HG03095 (cell line): ENCODE results near the gene C2orf92.

Experiments
- ATAC-seq: cut with Tn5 transposase; IDR thresholded peaks from one replicate; pipeline ENCODE4 v1.9.1; 2021; ENCODE audit warnings: moderate library complexity; ENCODE audit not compliant: unreplicated experiment

Gene C2orf92

DNA sequence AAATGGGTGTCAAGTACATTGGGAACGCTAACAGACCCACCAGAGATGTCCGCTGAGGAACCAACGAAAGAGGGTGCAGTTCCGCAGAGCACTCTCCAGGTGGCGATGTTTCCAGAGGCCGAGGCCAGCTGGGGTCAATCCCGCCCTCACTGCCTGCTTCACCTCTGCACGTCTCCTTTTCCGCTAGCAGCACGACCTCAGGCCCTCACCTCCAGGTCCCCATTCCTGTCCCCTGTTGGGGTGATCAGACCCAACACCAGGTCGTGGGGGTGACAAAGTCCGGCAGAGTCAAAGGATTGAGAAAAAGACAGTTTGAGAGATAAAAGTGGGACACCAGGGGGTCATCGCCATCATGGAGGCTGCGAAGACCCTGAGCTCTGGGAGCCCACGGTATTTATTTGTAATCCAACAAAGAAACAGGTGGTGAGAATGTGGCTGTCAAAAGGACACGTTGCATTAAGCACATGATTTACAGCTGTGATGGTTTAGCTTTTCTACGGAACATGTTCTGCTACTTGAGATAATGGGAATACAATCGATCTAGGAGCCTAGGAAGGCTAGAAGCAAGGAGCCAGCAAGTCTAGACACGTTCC, 71.2 kb downstream of the C2orf92 start:
- no peak for ATAC-seq

DNA sequence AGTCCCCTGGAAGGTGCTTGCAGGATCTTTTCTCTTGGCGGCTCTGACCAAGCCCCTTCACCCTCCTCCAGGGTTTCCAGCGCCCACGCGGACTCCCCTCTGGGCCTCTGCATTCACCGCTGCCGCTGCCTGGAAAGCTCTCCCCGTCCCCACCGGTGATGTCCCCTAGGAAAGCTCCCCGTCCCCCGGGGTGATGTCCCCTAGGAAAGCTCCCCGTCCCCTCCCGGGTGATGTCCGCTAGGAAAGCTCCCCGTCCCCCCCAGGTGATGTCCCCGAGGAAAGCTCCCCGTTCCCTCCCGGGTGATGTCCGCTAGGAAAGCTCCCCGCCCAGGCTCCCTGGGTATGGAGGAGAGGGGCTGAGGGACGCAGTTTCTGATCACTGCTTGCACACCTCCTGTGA, 71.7 kb downstream of the C2orf92 start:
- no peak for ATAC-seq

DNA sequence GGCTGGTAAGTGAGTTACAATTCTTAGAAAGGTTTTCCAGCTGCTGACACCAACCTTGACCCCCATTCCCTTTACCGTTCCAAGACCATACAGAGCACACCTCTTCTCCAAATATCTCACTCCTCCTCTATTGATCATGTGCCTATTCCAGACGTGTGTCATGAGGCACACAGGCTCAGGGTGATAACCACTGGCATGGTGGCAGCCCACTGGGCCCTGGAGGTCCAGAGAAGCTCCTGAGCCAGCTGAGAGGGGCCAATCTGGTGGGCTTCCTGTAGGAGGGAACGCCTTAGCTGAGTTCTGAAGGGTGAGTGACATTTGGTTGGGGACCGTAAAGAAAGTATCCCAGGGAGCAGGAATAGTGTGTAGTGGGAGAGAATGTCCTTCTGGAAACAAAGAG, 72.2 kb downstream of the C2orf92 start:
- no peak for ATAC-seq

DNA sequence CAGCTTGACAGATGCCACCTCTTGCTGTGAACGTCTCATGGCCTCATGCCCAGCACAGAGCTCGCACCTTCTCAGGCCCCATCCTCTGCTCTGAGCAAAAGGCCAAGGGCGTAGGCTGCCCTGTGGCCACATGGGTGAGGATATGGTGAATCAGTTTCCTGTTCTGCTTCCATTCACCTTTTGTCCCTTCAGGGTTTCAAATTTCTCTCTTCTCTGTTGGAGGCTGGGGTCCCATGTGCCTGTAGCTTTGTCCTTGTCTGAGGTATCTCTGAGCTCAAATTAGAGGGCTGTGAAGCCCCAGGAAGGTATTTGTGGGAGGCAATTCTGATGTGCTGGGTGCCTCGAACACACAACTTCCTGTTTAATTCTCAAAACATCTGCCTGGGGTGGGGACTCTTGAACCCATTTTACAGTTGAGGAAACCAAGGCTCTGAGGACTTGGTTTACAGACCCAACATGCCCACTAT, 72.9 kb downstream of the C2orf92 start:
- ATAC-seq, result no peak

DNA sequence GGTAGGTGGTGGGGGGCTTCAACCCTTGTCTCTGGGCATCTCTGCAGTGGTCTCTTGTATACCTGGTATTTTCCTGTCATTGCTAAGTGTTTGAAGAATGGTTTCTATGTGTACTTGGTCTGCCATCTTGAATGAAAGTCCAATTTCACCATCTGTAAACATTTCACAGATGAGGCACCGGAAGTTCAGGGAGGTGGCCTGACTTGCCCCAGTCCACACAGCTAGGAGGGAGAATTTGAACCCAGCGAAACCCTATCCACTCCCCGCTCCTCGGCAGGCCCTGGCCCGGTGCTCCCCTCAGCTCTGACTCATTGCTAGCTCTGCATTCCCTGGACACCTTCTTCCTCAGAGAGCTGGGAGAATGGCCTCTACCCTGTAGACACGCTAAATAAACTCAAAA, 74.4 kb downstream of the C2orf92 start:
- no peak for ATAC-seq

DNA sequence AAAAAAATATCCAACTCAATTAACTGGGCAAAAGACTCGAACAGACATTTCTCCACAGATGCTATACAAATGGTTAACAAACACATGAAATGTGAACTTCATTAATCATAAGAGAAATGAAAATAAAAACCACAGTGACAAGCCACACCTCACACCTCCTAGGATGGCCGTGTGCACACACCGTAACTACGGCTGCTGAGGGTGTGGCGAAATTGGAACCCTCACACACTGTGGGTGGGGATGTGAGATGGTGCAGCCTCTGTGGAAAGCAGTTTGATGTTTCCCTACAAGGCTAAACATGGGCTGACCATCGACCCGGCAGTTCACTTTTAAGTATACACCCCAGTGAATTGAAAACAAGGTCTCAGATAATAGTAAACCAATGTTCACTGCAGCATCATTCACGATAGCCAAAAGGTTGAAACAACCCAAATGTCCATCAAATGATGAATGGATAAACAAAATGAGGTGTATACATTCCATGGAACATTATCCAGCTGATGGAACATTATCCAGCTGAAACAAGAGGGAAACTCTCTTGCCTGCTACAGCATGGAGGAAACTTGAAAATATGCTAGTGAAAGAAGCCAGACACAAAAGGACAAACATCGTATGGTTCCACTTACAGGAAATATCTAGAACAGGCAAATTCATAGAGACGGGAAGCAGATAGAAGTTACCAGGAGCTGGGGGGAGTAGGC, 76.1 kb downstream of the C2orf92 start:
- ATAC-seq, result no peak

DNA sequence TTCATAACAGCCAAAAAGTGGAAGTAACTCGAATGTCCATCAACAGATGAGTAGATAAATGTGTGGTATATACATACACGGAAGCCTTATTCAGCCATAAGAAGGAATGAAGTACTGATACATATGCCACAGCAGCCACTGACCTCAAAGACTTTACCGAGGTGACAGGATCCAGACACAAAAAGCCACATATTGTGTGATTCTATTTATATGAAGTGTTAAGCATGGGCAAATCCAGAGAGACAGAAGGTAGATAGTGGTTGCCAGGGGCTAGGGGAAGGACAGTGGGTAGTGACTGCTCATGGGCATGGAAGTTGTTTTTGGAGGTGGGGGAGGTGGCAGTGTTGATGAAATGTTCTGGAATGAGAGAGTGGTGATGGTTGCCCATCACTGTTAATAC, 77.8 kb downstream of the C2orf92 start:
- ATAC-seq, result no peak

DNA sequence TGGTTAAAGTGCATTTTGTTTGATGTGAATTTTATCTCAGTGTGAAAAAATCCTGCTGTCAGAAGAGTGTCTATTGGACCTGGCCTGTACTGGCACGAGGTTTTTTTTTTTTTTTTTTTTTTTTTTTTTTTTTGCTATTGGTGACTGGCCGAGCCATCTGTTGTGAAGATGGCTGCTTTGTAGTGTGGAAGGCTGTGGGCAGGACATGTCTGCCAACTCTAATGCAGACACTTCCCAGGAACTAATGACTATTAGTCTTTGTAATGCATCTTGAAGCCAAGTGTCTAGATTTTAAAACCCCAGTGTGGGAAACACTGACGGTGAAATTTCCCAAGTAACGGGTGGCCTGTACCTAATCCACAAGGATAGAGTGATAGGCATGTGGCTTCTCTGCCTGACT, 78.2 kb downstream of the C2orf92 start:
- ATAC-seq, result no peak

DNA sequence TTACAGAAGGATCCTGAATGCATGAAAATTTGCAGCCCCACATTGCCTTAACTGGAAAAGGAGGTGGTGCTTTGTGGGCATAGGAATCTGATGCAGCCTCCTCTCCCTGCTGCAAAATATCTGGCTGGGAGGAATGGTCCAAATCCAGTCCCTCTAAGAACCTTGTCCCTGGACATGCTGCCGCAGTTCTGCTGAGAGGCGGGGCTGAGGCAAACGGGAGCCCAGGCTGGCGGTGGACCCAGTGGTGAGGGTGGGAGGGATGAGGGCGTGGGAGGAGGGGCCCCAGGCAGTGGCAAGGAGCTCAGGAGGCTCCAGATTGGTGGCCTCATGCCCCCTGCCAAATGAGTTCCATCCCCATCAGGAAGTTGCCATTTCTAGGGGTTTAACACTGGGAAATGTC, 80.1 kb downstream of the C2orf92 start:
- ATAC-seq, result no peak

DNA sequence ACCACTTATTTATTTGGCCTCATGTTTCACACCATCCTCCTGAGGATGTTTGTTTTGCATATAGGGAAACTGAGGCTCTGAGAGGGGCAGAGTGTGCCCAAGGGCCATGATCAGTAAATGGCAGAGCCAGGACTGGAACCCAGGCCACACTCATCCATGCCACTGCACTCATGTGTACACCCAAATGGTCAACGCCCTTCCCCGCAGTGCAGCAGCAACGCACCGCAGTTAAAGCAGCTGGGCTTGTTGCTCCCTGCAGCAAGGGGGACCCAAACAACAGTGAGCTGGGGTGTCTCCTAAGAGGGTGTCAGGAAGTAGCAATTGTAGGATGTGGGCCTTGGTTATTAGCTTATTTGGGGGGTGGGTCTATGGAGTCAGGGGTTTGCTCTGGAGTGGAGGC, 80.5 kb downstream of the C2orf92 start:
- ATAC-seq, result no peak

DNA sequence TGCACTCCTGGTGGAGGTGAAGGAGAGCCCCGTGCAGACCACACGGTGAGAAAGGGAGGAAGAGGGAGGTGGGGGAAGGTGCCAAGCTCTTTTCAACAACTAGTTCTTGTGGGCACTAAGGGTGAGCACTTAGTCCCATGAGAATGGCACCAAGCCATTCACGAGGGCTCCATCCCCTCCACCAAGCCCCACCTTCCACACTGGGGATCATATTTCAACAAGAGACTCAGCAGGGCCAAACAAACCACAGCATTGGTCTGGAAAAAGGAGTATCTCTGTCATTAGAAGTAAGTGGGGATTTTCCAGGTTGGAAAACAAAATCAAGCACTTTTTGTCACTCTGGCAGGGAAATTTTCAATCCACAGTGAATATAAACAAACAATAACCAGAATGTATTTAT, 82.2 kb downstream of the C2orf92 start:
- ATAC-seq, result no peak
